DOHH2 (cell line): ENCODE data around the gene SLCO3A1.

Source experiments
- CTCF ChIP-seq: fragments of 200-600 bp; sonication (generic); IDR thresholded peaks from one replicate; pipeline ENCODE4 v1.5.1; 2014; ENCODE audit warnings: antibody characterized with exemption, mild to moderate bottlenecking, low read depth, low read length; ENCODE audit not compliant: poor library complexity, severe bottlenecking
- EZH2phosphoT487 ChIP-seq: fragments of 200-600 bp; sonication (generic); IDR thresholded peaks from 2 replicates; pipeline ENCODE4 v1.6.1; 2017; ENCODE audit warnings: borderline replicate concordance, mild to moderate bottlenecking, antibody characterized with exemption, low read length, moderate library complexity, mixed read lengths

DNA sequence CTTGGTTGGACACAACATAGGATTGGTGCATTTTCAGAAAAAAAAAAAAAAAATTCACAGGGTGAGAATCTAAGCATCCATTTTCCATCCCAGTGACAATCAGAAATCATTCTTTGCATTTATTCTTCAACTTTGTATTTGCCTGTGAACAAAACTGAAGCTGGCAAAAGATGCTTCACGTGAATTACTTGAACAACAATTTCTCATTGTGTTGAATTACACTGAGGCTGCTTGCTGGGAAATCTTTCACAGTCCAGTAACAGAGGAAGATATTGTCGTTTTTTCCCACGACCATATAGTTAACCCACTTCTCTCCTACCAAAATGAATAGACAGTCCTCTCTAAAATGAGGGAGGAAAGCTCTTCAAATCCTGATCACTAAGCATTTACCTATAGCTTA lies 4.3 kb upstream of the SLCO3A1 start:
- TF ChIP-seq EZH2phosphoT487: no peak
- TF ChIP-seq CTCF: no peak
